ENCODE data around the gene EFHC1.

DNA sequence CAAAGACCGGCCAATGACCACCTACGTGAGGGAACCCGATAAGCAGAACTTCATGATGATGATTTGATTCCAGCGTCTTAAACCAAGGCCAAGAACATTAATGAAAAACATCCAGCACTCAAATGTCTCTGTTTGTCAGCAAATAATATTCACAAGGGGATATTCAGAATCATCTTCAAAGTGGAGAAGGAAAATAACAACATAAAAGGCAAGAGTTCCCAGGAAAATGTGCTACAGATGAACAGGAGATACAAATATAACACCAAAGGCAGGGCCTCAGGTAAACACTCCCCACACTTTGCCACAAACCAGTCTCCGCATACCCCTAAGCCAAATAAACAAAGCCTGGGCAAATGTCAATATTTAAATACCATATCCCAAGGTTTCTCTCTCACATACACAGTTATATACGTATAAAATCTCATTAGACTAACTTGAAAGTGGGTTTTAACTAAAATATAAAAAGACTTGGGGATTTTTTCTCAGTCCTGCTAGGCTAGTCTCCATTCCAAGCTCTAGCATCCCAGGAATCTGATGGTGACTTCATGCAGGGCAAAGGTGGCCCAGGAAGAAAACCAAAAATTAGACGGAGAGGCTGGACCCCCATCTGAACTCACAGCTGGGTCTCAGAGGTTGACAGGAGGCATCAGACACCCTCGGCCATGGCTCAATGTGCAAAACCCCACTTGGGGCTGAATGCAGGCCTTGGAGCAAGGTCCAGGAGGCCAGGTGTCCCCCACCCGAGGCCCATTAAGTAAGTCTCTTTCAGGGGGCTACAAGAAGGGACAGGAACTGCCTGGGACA is 124.7 kb downstream of the EFHC1 start:
- TF ChIP-seq EZH2phosphoT487 (IDR thresholded peaks at IDR 0.05; ENCODE audit: borderline replicate concordance): no peak
- TF ChIP-seq, protein P1, sequence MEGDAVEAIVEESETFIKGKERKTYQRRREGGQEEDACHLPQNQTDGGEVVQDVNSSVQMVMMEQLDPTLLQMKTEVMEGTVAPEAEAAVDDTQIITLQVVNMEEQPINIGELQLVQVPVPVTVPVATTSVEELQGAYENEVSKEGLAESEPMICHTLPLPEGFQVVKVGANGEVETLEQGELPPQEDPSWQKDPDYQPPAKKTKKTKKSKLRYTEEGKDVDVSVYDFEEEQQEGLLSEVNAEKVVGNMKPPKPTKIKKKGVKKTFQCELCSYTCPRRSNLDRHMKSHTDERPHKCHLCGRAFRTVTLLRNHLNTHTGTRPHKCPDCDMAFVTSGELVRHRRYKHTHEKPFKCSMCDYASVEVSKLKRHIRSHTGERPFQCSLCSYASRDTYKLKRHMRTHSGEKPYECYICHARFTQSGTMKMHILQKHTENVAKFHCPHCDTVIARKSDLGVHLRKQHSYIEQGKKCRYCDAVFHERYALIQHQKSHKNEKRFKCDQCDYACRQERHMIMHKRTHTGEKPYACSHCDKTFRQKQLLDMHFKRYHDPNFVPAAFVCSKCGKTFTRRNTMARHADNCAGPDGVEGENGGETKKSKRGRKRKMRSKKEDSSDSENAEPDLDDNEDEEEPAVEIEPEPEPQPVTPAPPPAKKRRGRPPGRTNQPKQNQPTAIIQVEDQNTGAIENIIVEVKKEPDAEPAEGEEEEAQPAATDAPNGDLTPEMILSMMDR (conservative IDR thresholded peaks at IDR 0.05; ENCODE audit: low read length): no peak

Measured in Loucy (cell line).